ENCODE measurements around the gene CAPN3.

The CAPN3 gene

DNA sequence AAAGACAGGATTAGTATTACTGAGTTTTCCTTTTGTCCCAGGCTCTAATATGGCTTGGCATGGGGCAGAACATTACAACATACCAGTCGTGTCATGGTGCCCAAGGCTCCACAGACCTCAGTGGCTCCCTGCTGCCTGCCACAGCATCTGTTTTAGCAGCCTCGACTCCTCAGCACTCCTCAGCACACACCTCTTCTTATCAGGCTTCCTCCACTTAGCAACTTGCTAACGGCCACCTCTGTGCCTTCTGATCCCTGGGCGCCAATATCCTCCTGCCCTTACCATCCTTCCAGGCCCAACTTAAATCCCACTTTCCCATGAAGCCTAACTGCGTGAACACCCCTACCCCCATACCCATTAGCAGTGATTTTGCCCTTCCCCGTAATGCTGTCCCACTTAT is 6.2 kb upstream of the CAPN3 start:
- DNase-seq (ENCODE audit: insufficient read length, low spot score) (no peak), FAIRE-seq (no peak)
- no peak for TF ChIP-seq POLR2AphosphoS5 (IDR thresholded peaks at IDR 0.05; ENCODE audit: low read depth, low read length)
- TF ChIP-seq PAX5 (IDR thresholded peaks at IDR 0.05; ENCODE audit: insufficient read depth, low read length, severe bottlenecking): no peak
- TF ChIP-seq TAF1 (IDR thresholded peaks at IDR 0.05; ENCODE audit: low read depth, low read length): no peak
- TF ChIP-seq POLR2A (IDR thresholded peaks at IDR 0.05; ENCODE audit: low read depth, low read length): no peak

DNA sequence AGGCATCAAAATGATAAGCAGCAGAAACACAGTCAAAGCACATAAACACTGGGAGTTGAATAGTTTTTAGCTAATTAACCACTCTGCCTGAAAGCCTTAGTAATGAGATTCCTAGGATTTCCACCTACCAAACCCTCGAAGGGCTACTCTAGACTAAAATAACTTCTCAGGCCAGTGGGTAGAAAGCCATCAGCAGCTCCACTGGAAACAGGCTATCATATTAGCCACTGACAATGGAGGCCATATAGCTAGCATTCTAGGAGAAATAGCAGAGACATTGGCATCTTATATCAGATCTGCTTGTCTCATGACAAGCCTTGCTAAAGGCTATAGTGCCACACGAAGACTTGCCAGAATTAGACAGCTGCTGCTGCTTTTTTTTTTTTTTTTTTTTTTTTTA is 4.5 kb upstream of the CAPN3 start:
- no peak for TF ChIP-seq SPI1 (IDR thresholded peaks at IDR 0.05; ENCODE audit: low read depth, low read length)
- FAIRE-seq: no peak

DNA sequence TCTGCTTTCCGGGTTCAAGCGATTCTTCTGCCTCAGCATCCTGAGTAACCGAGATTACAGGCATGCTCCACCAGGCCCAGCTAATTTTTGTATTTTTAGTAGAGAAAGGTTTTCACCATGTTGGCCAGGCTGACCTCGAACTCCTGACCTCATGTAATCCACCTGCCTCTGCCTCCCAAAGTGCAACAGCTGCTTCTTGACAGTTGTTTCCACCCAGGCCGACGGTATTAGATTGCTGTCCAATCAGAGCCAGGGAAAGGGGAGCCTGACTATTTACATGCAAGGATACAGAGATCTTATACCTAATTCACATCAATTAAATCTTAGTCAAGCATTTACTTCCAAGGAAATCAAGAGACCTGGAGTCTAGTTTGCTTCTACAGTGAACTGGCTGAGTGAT is 4.0 kb upstream of the CAPN3 start:
- no peak for TF ChIP-seq POLR2A (IDR thresholded peaks at IDR 0.05; ENCODE audit: low read depth, low read length)
- TF ChIP-seq PAX5 (IDR thresholded peaks at IDR 0.05; ENCODE audit: insufficient read depth, low read length, severe bottlenecking): no peak
- no peak for TF ChIP-seq POLR2AphosphoS5 (IDR thresholded peaks at IDR 0.05; ENCODE audit: low read depth, low read length)
- no peak for TF ChIP-seq POU2F2 (IDR thresholded peaks at IDR 0.05; ENCODE audit: low read depth, low read length)
- TF ChIP-seq SPI1 (IDR thresholded peaks at IDR 0.05; ENCODE audit: low read depth, low read length): no peak
- TF ChIP-seq TAF1 (IDR thresholded peaks at IDR 0.05; ENCODE audit: low read depth, low read length): no peak
- DNase-seq (ENCODE audit: insufficient read length, low spot score) (no peak), FAIRE-seq (no peak)

More for the DNA sequence above, 4.5 kb upstream of the CAPN3 start:
- no peak for DNase-seq (ENCODE audit: insufficient read length, low spot score)

DNA sequence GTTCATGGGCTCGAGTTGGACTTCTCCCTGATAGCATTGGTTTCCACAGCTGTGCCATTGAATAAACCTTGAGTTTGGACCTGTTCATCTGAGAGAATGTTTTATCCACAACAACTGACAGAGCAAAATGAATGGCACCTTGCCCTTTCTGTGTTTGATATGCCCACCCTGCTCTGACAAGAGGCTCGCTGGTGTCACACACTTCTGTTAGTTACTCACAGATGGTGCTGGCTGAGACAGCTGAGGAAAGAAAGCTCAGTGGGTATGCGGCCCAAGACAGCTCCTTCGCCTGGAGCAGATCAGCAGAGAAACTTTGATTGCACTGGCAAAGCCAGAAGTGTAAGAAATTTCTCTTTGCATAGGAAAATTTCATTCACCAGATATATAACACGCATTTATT is 2.5 kb upstream of the CAPN3 start:
- DNase-seq (ENCODE audit: insufficient read length, low spot score): no peak
- FAIRE-seq: no peak
- TF ChIP-seq PAX5 (IDR thresholded peaks at IDR 0.05; ENCODE audit: insufficient read depth, low read length, severe bottlenecking) (no peak), POLR2A (IDR thresholded peaks at IDR 0.05; ENCODE audit: low read depth, low read length) (no peak), TAF1 (IDR thresholded peaks at IDR 0.05; ENCODE audit: low read depth, low read length) (no peak), SPI1 (IDR thresholded peaks at IDR 0.05; ENCODE audit: low read depth, low read length) (no peak), POLR2AphosphoS5 (IDR thresholded peaks at IDR 0.05; ENCODE audit: low read depth, low read length) (no peak), POU2F2 (IDR thresholded peaks at IDR 0.05; ENCODE audit: low read depth, low read length) (no peak)

DNA sequence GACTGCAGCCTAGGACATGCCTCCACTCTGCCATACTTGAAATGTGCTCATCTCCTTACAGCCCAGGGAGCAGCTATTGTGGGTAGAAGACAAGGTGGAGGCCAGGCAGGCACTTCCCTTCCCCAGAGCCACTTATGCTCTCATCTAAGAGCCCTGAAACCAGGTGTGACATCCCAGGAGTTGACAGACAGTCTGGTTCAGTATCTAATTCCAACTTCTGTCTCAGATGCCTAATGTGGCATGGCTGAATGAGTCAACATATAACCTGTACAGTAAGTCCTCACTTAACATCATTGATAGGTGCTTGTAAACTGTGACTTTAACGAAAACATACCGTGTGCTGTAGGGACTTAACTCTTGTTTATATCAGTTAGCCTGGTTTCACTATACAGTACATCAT is 1.2 kb upstream of the CAPN3 start:
- DNase-seq (ENCODE audit: insufficient read length, low spot score) (no peak), FAIRE-seq (no peak)
- no peak for TF ChIP-seq POLR2A (IDR thresholded peaks at IDR 0.05; ENCODE audit: low read depth, low read length)
- TF ChIP-seq POU2F2 (IDR thresholded peaks at IDR 0.05; ENCODE audit: low read depth, low read length): no peak
- TF ChIP-seq POLR2AphosphoS5 (IDR thresholded peaks at IDR 0.05; ENCODE audit: low read depth, low read length): no peak
- TF ChIP-seq SPI1 (IDR thresholded peaks at IDR 0.05; ENCODE audit: low read depth, low read length): no peak
- no peak for TF ChIP-seq TAF1 (IDR thresholded peaks at IDR 0.05; ENCODE audit: low read depth, low read length)
- TF ChIP-seq PAX5 (IDR thresholded peaks at IDR 0.05; ENCODE audit: insufficient read depth, low read length, severe bottlenecking): no peak

DNA sequence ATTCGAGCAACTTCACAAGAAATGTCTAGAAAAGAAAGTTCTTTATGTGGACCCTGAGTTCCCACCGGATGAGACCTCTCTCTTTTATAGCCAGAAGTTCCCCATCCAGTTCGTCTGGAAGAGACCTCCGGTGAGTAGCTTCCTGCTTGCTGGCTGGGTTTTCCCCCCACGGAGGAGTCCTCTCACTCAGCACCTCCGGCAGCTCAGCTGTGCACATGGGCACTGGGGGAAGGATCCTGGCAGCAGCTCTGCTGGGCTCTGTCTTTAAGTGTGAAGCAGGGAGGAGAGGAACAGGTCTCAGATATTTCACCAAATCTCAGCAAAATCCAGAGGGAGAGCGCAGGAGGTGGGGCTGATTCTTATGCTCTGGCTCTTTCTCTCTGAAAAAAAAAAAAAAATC is 684 bp downstream of the CAPN3 start:
- TF ChIP-seq SPI1 (IDR thresholded peaks at IDR 0.05; ENCODE audit: low read depth, low read length) (no peak), PAX5 (IDR thresholded peaks at IDR 0.05; ENCODE audit: insufficient read depth, low read length, severe bottlenecking) (no peak)
- FAIRE-seq: no peak
- no peak for DNase-seq (ENCODE audit: insufficient read length, low spot score)

DNA sequence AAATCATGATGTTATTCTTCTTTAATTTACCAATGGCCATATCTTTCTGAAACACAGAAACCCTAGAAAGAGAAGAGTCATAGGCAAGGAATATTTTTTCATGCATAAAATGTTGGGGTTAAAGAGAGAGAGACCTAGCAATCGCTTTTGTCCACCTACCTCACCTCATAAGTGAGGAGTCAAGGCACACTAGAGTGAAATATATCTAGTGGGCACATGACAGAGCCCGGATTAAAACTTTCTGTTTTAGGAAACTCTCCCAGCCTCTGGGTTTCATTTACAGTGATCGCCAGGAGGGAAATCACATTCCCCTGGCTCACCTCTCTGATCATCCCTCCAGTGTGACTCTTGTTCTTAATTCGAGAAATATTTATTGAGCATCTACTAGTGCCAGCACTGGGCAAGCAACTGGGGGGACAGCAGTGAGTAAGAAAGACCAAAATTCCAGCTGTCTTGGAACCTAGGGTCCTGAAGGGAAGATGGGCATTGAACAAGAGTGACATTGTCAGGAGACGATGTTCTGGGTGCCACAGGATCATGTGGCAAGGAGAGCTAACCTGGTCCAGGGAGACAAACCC is 1.3 kb downstream of the CAPN3 start:
- no peak for DNase-seq (ENCODE audit: insufficient read length, low spot score)
- no peak for FAIRE-seq
- TF ChIP-seq POLR2A (IDR thresholded peaks at IDR 0.05; ENCODE audit: low read depth, low read length) (no peak), PAX5 (IDR thresholded peaks at IDR 0.05; ENCODE audit: insufficient read depth, low read length, severe bottlenecking) (no peak), POLR2AphosphoS5 (IDR thresholded peaks at IDR 0.05; ENCODE audit: low read depth, low read length) (no peak), POU2F2 (IDR thresholded peaks at IDR 0.05; ENCODE audit: low read depth, low read length) (no peak), TAF1 (IDR thresholded peaks at IDR 0.05; ENCODE audit: low read depth, low read length) (no peak), SPI1 (IDR thresholded peaks at IDR 0.05; ENCODE audit: low read depth, low read length) (no peak)

DNA sequence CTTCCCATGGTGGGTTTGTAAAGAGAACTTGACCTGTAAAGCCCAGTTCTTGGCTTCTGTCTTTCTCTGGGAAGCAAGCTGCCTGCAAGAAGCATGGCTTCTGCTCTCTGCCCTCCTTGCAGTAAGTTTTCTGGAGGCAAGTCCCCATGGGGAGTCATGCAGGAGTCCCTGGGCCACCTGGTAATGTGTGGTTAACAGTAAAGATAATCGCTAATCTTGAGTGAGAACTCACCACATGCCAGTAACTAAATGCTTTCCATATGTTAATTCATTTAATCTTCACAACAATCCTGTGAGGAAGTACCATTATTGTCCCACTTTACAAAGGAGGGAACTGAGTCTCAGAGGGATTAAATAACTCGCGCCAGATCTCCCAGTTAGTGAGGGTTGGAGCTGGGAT is 4.2 kb downstream of the CAPN3 start:
- no peak for DNase-seq (ENCODE audit: insufficient read length, low spot score)
- FAIRE-seq: no peak
- TF ChIP-seq POLR2AphosphoS5 (IDR thresholded peaks at IDR 0.05; ENCODE audit: low read depth, low read length): no peak
- no peak for TF ChIP-seq TAF1 (IDR thresholded peaks at IDR 0.05; ENCODE audit: low read depth, low read length)
- TF ChIP-seq POU2F2 (IDR thresholded peaks at IDR 0.05; ENCODE audit: low read depth, low read length): no peak
- TF ChIP-seq SPI1 (IDR thresholded peaks at IDR 0.05; ENCODE audit: low read depth, low read length): no peak
- TF ChIP-seq PAX5 (IDR thresholded peaks at IDR 0.05; ENCODE audit: insufficient read depth, low read length, severe bottlenecking): no peak
- TF ChIP-seq POLR2A (IDR thresholded peaks at IDR 0.05; ENCODE audit: low read depth, low read length): no peak

DNA sequence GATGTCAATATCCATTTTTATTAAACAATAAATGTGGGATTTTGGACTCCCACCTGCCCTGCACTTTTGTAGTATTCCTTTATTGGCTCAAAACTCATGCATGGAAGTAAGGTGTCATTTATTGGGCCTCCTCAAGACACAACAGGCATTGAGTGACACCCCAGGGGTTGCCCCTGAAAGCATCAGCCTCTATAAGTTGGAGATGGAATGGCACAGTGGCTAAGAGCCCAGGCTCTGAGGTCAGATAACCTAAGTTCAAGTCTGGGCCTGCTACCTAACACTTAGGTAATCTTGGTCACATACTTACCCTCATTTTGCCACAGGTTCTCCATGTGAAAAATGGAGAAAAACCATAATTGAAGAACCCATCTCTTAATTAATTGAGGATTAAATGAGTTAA is 4.6 kb downstream of the CAPN3 start:
- no peak for TF ChIP-seq PAX5 (IDR thresholded peaks at IDR 0.05; ENCODE audit: insufficient read depth, low read length, severe bottlenecking)
- no peak for TF ChIP-seq POLR2AphosphoS5 (IDR thresholded peaks at IDR 0.05; ENCODE audit: low read depth, low read length)
- TF ChIP-seq POLR2A (IDR thresholded peaks at IDR 0.05; ENCODE audit: low read depth, low read length): no peak
- no peak for TF ChIP-seq SPI1 (IDR thresholded peaks at IDR 0.05; ENCODE audit: low read depth, low read length)
- no peak for TF ChIP-seq POU2F2 (IDR thresholded peaks at IDR 0.05; ENCODE audit: low read depth, low read length)
- TF ChIP-seq TAF1 (IDR thresholded peaks at IDR 0.05; ENCODE audit: low read depth, low read length): no peak
- no peak for FAIRE-seq

DNA sequence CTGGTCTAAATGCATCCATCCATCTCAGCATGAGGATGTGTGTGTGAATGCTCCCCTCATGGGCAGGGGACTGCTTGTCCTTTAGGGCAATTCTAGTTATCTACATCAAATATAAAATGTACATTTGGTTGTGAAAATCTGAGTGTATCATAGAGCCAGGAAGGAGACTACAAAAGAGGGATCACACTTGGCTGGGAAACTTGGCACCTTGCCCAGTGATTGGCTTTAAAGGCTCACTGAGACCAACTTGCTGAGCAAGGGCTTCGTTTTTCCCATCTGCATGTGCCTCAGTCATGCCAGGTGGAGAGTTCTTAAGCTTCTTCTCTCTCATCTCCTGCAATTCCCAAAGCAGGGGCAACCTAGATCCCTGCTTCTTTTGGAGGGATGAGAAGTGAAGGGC is 5.2 kb downstream of the CAPN3 start:
- TF ChIP-seq POLR2AphosphoS5 (IDR thresholded peaks at IDR 0.05; ENCODE audit: low read depth, low read length) (no peak), TAF1 (IDR thresholded peaks at IDR 0.05; ENCODE audit: low read depth, low read length) (no peak)
- FAIRE-seq: no peak
- no peak for DNase-seq (ENCODE audit: insufficient read length, low spot score)

More for the DNA sequence above, 4.6 kb downstream of the CAPN3 start:
- no peak for DNase-seq (ENCODE audit: insufficient read length, low spot score)

Measured in GM12891 (cell line).